Islet of Langerhans (tissue), 1 donor: Measurements from ENCODE around the gene PIK3C3.

Source experiments
- FAIRE-seq: peaks from one replicate; lab custom pipeline; 2011; peaks lifted over from hg19 to GRCh38; lab: Jason Lieb, UNC

Gene PIK3C3

DNA sequence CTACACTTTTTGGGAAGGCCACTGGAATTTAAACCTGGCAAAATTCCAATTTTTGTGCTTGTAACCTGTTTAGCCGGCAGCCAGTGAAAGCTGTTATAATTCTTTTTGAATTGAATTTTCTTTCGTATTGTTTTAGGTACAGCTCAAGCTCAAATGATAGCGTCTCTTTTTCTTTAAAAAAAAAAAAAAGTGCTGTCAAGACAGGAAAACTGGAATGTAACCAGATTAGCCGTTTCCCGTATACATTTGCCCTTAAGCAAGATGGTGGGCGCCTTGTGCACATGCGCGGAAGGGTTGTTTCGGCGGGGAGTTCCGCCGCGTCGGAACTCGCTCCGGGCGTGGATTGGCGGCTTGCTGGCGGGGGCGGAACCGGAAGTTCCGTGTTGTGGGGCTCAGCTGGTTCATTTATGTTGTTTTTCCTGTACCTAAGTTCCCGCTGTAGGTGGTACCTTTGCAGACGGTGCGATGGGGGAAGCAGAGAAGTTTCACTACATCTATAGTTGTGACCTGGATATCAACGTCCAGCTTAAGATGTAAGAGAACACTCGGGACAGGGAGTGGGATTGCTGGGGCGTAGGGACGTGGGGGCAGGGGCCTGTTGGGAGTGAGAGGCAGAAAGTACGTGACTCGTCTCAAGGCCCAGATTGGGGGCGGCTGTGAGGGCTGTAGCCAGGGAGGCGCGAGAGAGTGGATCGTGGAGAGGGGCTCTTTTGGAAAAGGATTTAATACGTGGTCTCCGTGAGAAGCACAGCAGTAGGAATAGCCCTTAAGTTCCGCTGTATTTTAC is at the start of gene PIK3C3:
Gene PIK3C3, plus strand, starts transcription at position 408 of the 787 bp plus-strand sequence. Its CDS starts 58 bp downstream, at position 466.
- FAIRE-seq: peak; percentile 100

DNA sequence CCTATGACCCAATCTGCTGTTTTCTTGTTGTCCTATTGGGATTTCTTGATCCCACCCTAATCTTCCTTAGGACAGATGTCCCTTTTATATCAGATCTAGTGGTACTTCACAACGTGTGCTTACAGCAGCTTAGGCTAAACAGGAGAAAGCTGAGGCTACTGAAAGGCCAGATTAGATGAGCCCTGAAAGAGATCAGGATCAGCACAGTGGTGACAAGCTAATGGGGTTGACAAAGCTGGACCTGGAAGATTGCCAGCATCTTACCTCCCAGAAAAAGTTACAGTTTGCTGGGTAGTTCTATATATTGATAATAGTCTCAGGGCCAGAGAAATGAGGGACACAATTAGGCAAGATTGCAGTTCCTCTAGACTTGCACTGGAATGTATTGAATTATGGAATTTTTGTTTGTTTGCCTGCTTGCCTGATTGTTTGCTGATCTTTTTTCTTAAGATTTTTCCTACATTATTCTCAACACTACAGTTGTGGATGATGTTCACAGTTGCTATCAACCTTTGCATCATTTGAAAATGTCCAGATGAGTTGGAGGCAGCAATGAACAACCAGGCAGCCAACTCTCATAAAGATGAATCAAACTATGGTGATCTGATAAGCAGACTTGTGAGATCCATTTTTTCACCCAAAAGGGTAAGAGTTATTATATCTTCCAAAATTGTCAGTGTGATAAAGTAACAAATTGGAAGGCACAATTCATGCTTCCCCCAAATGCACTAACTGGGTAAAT is 49.1 kb upstream of the PIK3C3 start:
- FAIRE-seq: no peak

DNA sequence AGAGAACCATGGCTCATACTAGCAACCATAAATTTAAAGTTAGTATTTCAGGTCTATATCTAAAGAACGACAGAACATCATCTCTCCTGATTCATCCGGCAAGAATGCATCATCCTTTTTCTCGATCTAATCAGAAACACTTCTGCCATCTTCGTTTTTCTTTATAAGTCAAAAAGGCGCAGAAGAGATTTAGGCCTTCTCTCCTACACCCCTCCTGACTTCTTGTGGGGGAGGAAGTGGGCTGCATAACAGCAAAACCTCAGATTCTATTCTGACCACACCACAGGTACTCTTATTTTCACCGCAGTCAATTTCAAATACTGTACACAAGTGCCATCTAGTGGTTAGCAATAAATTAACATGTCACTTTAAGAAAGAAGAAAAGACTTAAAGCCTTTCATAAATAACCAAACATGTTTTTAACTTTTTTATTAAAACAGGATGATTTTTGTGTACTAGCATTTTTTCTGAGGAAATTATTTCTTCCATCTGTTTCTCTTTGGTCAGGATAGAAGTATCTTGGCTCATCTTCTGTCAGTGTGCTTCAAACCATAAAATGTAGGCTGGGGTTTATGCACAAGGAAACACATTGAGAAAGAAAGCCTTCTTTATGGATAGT is 48.4 kb upstream of the PIK3C3 start:
- peak; percentile 99 for FAIRE-seq

DNA sequence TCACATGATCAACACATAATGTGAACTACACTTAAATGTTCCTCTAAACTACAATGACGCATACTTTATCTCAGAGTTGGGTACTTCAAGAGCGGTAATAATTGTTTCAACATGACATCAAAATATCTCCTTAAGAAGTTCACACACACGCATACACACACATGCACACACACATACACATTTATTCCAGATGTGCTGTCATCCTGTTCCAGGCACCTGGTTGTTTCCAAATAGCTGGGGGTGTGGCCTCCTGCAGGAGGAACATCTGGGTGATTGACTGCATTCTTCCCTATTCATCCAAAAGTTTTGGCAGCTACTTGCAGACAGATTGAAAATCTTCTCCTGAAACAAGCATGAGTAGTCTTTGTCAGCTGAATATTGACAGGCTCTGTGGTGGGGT is 37.9 kb upstream of the PIK3C3 start:
- no peak for FAIRE-seq

DNA sequence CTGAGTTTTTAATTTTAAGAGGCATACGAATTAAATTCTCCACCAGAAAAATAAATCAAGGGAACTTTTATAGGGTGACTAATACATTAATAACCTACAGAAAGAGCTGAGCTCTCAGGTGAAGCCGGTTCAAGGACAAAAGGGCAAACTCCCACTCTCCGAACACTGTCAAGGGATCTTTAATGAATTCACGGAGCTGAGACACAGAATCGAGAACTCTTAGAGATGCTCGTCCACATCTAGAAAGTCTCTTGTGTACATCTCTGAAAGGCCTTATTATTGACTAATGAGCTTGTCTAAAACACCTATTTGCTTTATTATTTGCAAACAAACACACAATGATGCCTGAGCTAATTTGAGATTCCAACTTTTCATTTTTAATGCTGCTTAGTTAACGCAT is 33.3 kb upstream of the PIK3C3 start:
- no peak for FAIRE-seq

DNA sequence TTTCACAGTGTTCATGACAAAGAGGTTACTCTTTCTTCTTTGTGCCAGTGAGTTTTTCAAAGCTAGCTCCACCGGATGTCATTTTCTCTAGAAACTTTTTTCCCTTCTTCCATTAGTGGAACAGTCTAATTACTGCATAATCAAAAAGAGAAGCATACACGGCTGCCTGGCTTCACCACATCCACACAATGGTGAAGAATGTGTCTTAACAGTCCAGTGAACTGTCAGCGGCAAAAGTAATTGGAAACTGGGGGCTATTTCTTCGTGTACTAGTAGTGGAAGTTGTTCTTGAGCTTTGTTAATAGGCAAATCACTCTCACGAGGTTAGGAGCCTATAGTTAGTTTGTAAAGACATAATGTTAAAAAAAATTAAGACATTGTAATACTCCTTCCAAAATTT is 32.9 kb upstream of the PIK3C3 start:
- FAIRE-seq: no peak

DNA sequence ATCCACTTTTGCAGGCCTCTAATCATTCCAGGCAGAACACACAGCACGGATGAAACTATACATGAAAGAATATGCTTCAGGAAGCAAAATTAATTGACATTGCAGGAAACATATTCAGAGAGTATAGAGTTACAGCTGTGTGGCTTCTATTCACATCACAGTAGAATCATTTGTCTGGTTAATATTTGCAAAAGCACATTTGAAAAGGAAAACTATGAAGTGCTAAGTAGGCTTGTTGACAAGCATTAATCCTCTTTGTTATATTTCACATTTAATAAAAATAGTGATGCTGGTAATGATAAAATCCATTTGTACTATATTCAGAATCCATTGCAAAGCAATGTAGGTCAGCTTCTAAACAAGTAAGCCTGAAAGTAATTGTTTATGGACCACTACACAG is 32.2 kb upstream of the PIK3C3 start:
- no peak for FAIRE-seq

DNA sequence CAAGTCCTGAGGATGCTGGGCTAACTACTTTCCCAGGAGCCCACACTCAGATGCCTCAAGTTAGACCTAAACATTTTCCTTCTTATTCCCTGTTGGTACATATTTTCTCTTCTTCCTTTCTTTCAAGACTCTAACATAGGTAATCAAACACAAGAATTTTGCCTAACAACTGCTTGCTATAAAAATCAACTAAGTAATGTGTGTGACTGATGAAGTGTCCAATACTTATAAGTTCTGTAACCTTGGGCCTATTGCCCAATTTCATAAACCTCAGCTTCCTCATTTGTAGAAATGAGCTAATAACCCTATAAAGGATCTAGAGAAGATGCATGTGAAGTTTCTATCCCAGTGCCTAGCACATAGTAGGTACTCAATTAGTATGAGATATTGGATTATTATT is 31.6 kb upstream of the PIK3C3 start:
- FAIRE-seq: no peak

DNA sequence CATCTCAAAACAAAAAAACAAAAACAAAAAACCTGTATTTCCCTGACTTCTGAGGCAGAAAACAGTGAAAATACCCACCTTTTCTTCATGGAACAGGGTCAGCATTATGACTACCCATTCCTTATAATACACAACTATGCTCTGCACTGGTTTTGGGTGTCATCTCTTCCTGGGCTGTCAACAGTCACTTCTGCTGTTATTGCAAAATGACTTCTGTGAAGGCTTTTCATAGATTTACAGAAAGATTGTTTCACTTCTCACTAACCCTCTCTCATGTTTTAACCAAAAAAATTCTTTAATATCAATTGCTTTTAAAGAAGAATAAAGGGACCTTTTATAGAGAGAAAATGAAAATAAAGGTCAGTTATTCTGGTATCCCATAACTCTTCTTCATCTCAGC is 26.5 kb upstream of the PIK3C3 start:
- no peak for FAIRE-seq

DNA sequence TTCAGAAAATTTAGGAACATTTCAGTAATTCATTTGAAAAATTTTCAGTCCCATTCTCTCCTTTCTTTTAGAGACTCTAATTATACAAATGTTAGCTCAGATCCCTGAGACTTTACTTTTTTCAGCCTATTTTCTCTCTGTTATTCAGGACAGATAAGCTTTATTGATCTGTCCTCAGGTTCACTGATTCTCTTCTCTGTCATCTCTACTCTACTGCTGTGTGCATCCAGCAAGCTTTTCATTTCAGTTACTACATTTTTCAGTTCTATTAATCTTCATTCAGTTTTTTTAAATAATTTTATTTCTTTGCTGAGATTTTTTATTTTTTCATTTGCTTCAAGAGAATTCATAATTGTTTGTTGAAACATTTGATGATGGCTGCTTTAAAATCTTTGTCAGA is 22.1 kb upstream of the PIK3C3 start:
- FAIRE-seq: no peak

DNA sequence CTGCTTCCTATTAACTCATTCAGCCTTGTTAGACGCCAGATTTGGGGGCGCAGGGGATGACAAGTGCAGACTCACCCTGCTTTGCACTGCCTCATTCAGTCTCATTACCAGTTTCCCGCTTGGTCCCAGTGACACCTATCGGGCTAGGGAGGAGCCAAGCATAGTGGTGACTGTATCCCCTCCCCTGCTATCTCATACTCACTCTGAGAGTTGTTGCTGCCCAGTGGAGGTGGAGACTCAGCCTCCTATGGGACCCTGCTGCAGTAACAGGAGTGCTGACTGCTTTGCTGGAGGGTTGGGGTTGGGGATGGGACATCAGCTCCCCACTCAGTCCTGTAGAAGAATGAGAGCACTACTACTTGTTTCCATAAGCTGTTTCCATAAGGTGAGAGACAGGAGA is 21.3 kb upstream of the PIK3C3 start:
- FAIRE-seq: no peak

DNA sequence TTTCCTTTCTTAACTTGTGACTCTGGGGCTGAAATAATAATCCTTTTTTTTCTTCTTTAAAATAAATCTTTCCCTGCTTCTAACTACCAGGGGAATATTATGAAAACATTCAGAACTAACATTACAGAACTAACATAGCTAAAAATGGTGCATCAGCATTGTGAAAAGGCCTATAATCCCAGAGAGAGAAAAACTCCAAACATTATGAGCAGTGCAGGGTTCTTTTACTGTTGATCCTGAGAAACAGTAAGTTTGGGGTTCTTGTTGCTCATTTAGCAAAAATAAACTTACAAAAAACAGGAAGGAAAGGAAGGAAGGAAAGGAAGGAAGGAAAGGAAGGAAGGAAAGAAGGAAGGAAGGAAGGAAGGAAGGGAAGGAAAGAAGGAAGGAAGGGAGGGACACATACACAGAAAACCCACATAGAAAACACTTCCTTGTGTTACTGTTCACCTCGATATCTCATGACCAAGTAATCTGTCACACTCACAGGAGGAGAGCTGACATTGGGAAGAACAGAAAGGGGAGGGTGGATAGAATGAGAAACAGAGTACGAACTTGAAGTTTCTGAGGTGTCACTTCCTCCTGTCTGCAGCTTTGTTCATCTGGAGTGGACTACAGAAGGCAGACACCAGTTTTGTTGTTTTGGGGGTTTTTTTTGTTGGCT is 18.4 kb upstream of the PIK3C3 start:
- peak; percentile 47 for FAIRE-seq

DNA sequence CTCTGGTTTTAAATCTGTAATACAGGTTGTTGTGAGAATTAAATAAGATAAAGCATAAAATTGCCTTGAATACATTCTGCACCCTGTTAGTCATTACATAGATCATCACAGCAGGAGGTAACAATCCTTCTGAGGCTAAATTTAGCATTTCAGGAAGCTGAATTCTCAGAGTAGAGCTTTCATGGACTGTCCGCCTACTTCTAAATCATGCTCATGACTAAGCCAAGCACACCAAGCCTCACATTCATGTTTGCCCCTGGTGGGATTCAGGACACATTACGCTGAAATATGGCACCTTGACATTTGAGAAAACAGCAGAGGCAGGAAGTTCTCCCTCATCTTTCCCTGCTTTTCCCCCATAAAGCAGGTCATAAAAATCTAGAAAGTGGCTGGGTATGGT is 16.6 kb upstream of the PIK3C3 start:
- no peak for FAIRE-seq

DNA sequence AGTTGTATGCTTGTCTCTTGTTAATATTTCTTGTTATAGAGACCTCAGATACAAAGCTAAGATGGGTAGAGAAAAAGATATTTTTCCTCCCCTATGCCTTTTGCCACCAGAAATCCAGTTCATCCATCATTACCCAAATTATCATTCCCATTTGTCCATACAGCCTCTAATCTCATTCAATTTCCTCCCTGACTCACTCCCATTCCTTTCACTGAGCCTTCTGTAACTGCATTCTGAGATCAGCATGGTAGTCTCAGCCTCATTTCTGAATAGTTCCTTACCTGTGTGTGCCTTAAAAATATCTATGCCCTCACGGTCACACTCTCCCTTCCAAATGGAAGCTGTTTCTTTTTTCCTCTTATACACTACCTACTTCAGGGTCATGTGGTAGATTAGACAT is 15.7 kb upstream of the PIK3C3 start:
- no peak for FAIRE-seq

DNA sequence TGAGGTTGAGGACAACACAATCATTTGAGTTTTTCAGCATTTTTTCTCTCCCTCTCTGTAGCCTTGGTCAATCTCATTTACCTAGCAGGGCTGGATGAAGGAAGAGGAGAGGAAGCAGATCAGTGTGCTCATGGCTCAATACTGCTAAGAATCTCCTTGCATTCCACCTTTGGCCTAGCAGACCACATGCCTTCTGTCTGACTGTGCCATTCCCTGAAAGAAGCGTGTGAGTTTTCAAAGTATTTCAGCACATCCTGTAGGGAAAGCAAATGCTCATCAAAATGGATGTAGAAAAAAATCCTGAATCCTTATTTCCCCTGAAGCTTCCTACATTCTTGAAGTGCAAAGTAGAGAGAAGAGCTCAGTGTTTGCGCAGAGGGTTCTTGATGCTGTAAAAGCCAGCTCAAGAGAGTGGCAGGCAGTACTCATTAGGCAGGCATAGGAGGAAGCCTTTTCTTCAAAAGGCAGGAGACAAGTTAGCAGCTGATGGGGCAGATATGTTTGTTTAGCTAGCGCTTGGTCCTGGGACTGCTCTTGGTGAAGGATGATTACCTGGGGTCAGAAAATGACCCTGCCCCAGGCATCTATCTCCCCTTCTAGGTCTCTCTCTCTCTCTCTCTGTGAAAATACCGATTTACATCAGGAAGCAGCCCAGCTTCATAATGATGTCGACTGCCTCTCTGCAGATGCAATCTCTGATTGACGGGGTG is 14.4 kb upstream of the PIK3C3 start:
- no peak for FAIRE-seq

DNA sequence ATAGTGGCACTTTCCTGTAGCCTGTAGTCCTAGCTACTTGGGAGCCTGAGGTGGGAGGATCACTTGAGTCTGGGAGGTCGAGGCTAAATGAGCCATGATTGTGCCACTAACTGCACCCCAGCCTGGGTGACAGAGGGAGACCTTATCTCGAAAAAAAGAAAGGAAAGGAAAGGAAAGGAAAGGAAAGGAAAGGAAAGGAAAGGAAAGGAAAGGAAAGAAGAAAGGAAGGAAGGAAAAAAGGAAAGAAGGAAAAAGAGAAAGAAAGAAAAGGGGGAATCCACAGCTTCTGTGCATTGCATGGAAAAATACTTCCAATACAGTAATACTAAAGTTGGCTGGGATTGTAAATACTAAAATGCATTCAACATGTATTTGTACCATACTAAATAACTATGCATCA is 12.8 kb upstream of the PIK3C3 start:
- FAIRE-seq: no peak

DNA sequence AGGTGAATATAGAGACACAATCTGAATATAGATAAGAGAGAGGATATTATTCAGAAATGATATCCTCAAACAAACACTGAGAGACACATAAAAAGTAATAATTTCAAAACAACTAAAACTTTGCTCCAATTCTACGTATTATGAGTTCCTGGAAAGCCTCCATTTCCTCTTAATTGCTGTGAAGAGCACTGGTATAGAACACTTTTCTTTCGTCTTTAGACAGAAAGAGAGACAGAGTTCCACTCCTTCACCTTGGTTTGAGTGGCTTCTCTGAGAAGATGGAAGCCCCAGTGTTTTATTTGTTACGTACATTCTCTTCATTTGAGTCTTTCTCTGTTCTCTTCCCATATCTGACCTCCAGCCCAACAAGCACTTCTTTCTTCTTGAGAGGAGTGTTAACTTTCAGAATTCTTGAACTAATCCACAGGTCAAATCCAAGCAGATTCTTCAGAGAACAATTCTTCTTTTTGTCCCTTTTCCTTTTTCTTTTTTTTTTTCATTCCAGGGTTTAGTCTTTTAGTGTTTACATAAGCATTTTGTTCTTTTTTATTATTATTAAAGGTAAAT is 6.4 kb upstream of the PIK3C3 start:
- no peak for FAIRE-seq

DNA sequence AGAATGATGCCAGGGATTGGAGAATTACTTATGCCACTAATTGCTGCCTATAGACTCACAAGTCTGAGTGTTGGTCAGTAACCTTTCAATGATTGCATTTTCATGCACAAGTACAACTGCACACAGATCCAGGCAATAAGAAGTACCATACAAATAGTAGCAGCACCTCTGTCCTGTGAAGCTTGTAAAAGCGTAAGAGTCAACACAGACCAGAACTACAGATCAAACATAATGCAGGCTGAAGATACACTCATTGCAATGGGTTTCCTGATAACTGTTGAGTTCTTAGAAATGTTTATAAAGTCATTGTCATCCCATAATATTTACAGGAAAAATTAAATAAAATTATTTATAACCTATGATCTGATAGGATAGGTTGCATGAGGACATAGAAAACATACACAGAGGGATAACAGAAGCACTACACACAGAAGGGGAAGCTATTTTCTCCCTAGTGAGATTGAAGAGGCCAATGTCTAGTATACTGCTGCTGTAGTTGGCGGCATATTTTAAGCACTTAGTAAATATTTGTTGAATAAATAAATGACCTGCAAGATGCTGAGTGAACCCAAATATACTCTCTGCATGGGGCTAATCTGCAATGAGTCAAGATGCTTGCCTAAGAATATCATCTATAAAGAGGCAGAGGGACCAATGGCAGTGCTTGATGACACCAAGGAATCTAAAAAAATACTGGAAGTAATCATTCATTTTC is 5.7 kb upstream of the PIK3C3 start:
- FAIRE-seq: peak; percentile 99

DNA sequence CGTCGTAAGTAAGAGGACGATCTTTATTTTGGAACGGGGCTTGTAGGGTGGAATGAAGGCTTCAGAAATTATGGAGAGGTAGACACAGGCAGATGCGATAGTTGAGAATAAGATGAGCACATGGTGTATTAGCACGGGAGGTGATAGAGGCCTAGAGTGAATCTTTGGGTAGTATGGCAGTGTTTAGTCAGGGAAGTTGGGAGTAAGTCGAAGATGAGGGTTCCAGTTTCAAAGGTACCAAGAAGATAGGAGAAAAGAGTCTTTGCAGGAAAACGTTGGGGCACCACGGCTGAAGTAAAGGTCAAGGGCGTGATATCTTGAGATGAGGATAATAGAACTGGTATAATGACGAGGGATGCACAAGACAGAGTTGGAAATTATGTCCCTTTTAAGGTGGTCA is 654 bp downstream of the PIK3C3 start:
- no peak for FAIRE-seq

DNA sequence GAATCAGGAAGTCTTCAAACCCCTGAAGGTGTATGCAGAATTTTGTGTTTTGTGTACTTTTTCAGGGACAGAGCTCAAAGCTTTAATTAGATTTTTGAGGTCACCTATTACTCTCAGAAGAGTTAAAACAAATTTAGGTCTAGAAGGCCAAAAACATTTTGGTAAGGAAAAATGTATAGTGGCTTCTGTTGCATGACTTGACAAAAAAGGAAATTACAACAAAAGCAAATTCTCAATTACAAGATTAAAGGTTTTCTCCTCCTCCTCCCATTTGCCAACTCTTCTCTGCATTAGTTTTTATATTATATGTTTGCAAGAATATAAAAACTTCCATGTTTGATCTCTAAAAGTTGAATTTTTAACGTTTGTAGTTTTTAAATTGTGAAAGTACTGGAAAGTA is 4.0 kb downstream of the PIK3C3 start:
- FAIRE-seq: no peak

DNA sequence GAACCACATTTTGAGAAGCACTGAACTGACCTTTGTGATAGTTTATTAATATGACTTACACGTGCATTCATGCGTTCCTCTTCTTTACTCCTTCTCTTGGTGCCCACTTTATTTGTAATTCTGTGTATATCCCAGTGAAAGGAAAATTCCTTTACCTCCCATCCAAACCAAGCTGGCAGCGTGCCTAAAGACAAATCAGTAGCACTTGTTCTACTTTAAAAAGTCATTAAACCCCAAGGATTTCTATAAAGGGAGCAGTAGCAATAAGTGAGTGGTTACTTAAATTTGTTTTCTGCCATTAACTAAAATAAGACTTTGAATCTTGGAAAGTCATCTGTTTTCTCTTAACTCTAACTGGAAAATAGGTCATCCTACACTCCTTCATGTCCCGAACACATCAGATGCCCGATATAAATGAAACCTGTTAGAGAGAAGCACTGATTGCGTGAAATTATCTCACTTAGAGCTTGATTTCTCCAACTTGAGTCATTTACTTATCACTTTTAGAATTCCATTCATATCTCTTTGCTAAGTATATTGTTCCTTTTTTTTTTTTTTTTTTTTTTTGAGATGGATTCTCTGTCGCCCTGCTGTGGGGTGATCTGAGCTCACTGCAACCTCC is 10.7 kb downstream of the PIK3C3 start:
- FAIRE-seq: no peak
